ENCODE data around the gene ZBTB16.

Gene ZBTB16

DNA sequence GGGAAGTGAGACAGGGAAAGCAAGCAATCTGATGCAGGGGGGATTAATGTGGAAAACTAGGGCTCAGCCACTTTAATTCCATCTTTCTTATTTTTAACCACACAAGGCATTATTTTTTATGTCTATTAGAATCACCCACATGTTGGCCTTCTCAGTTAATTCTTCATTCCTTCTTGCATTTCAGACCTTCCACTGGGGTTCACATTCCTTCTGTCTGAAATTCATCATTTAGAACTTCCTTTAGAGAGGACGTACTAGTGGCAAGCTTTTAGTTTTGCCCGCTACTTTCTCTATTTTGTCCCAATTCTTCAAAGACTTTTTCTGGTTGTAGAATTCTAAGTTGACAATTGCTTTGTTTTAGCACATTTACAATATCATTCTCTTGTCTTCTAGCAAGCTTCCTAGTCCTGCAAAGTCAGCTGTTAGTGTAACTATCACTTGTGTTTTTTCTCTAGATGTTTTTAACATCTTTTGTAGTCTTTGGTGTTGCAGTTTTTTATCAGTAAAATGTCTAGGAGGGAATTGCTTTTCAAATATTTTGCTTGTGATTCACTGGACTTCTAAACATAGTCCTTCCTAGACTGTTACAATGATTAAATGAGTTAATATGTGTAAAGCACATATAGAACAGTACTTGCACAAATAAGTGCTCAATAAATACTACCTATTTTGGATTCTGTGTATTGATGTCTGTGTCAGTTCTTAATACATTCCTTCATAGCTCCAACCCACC lies 231.2 kb downstream of the ZBTB16 start:
- no peak for FAIRE-seq

DNA sequence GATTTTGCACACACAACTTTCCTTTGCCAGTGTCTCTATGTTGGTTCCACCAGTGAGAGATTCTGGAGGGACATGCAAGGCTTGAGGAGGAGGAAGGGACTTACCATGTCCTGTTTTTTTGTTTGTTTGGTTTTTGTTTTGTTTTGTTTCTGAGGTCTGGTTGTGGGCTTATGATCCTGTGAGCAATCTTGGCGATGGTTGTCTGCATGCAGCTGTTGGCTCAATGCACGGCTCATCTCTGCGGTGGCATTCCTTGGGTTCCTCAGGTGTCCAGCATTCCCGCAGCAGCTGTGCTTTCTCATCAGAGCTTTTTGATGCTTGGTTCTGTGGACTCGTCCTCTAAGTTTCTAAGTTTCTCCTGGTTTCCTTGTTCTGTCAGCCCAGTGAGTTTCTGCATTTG lies 231.9 kb downstream of the ZBTB16 start:
- no peak for FAIRE-seq

GRCh38 chr11:114291842-114292680 lies 232.6 kb downstream of the ZBTB16 start:
- FAIRE-seq, result no peak

DNA sequence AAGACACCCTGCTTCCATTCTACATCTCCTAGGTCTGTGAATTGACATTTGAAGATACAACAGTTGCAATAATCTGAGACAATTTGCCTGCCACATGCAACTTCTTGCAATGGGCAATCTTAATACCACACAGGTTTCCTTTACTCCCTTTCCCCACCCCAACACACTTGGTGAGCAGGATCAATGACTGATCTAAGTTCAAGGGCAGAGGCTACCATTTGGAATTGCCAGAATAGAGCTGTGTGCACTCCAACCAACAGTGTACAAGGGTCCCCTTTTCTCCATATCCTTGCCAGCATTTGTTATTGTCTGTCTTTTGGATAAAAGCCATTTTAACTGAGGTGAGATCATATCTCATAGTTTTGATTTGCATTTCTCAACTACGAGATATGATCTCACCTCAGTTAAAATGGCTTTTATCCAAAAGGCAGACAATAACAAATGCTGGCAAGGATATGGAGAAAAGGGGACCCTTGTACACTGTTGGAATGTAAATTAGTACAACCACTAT lies 233.7 kb downstream of the ZBTB16 start:
- FAIRE-seq, result no peak

DNA sequence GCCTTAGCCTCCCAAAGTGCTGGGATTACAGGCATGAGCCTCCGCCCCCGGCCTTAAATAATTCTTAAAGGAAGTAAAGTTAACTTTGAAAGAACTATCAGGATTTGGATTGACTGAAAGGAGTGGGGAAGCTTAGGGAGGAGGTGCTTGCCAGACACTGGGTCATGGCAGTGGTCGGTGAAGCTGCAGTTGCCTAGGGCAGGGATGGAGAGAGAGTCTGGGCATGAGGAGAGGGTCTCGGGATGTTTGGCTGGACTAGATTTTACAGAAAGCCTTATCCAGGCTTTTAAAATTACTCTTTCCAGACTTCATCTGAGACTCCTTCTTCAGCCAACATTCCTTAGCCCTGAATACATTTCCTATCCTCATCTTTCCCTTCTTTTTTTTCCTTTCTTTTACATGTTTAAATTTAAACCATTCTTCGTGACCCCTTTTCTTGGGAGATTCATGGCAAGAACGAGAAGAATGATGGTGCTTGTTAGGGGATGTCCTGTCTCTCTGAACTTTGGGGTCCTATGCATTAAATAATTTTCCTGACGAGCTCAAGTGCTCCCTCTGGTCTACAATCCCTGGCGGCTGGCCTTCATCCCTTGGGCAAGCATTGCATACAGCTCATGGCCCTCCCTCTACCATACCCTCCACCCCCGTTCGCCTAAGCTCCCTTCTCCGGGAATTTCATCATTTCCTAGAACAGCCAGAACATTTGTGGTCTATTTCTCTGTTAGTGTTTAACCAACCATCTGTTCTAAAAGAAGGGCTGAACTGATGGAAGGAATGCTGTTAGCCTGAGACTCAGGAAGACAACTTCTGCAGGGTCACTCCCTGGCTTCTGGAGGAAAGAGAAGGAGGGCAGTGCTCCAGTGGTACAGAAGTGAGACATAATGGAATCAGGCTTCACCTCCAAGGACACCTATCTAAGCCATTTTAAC lies 236.4 kb downstream of the ZBTB16 start, which contains the start of gene NNMT:
NNMT (plus strand) TSS at position 724 of the 929 bp plus-strand sequence; CDS start at position 882, 158 bp downstream.
- no peak for FAIRE-seq

- no peak for FAIRE-seq
These were observed 237.3 kb downstream of the ZBTB16 start for GRCh38 chr11:114296605-114297372.

DNA sequence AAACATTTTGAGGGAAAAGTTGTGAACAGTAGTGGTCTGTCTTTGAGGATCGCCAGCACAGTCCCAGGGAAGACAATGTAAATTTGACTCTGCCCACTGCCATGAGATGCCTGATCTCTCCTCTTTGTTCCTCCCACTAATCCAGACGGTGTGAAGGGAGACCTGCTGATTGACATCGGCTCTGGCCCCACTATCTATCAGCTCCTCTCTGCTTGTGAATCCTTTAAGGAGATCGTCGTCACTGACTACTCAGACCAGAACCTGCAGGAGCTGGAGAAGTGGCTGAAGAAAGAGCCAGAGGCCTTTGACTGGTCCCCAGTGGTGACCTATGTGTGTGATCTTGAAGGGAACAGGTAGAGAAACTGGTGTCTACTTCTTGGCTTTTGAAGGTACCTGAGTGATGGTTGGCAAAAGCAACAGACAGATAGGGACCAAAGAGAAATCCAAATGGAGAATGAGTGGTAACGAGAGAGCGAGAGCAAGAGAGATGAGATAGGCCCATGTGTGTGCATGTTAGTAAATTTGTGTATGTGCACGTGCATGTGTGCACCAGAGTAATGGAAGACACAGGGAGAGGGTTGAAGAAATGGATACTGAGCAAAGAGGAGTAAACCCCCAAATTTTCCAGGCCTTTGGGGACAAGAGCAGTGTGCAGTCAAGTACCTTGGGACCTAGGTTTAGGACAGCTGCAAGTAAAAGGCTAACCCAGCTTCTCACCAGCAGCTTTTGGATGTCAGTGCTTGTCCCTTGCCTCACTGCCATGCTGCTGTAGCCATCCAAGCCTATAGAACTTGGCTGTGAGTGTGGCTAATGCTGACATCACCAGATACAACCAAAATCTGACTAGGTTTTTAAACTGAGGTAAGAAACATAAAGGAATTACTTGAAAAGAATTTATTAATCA lies 238.5 kb downstream of the ZBTB16 start:
- no peak for FAIRE-seq

DNA sequence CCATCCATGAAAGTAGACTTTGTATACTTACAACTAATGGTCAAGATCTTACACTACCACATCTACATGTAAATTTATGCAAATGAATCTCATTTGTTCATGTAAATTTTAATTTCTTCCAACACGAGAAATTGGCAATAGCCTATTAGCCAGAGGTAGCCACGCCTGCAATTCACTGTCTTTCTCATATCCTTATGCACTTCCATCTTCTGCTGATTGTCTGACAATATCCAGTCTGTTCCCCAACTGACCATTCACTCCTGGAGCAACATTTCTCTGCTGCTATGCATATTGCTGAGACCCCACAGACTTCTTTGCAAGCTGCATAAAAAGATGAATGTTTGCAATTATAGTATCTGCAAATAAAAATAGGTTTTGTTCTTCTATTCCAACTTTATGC lies 239.2 kb downstream of the ZBTB16 start:
- no peak for FAIRE-seq

Data from endometrium (tissue), 2 donors.